ENCODE data around the gene SPRR4. TPM values are rescaled to one million over a fixed set of nuclear protein-coding genes. Genes with fewer than 3 reads are reported as not detected.

Gene SPRR4, protein sequence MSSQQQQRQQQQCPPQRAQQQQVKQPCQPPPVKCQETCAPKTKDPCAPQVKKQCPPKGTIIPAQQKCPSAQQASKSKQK
- not detected in 2 replicates for total RNA-seq

DNA sequence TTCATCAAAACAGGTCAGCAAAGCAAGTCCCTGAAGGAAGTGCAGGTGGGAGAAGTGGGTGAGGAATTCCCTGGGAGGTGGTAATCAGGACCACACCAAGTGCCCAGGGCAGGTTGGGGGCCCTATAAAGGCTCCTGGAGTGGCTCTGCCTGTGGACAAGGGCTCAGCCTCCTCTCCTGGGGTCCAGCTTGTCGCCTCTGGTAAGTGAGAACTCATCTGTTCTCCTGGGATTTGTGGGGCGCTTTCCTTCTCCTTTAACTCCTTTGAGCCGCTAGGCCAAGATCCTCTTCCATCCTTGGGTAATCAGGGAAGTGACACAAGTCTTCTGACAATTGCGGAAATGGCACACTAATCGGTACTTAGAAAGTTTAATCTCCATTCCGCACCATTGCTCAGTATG is at the start of gene SPRR4:
TSS of gene SPRR4 (plus strand) at position 154 of the 400 bp plus-strand sequence. CDS start 1,243 bp downstream, outside the sequence.

DNA sequence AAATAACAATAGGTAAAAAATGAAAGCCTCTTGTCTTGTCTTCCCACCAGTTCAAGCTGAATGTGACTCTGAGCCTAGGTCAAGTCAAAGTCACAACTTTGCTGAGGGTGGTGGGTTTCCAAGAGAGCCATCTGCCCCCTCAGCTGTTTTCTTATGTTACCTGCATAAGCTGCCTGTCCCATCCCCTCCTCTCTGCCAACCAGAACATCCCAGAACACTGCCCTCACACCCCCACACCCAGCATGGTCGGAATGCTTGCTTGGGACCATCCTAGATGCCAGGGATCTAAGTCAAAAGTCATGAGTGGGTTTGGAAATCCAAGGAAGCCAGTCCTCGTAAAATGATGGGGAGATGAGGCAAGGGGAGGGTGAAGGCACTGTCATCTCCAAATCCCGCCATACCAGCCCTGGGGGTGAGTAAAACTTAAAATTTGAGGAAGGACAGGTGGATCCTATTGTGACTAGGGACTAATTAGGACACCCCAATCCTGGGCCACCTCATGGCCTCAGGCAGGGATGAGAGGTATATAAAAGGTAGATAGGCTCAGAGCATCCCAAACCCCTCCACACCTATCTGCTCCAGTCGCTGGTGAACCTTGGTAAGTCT is 23.7 kb upstream of the SPRR4 start, which contains the start of gene SPRR5:
TSS of gene SPRR5 (plus strand) at position 556 of the 606 bp plus-strand sequence. CDS start 1,349 bp downstream, outside the sequence.

DNA sequence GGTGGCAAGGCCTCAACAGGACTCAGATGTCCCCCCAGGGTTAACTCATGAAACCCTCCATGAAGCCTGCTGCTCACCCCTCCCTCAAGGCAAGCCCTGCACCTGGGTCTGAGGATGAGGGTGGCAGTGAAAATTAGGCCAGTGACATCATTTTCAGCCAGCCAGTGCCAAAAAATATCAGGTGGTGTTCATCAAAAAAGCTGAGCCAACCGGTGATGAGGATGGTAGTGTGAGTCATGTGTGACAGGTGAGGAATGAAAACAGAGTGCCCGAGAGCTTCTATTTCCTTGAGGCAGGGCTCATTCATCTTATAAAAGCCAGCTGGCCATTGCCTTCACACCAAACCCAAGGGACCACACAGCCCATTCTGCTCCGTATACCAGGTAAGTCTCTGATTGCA is 13.3 kb downstream of the SPRR4 start, which contains the start of gene SPRR1A:
TSS of gene SPRR1A (plus strand) at position 339 of the 400 bp plus-strand sequence. CDS start 1,150 bp downstream, outside the sequence.

DNA sequence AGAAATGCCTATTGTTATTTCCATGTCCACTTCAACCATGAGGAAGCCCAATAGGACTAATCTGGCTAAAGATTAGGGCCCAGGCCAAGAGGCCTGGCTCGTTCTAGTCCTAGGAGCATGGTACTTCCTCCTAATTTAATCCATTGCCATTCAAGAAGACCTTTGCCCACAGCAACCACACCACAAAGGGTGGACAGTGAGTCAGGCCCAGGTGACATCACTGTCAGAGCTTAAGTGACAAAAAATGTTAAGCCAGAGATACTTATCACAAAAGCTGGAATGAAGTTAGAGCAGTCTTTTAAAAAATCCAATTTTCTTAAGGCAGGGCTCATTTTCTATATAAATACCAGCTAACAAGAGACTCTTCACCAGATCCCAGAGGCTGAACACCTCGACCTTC is 30.9 kb downstream of the SPRR4 start, which contains the start of gene SPRR3:
TSS of gene SPRR3 (plus strand) at position 368 of the 400 bp plus-strand sequence. CDS start 1,272 bp downstream, outside the sequence.

Other genes with a start within 250 kb of the SPRR4 start
- gene KPRP, start 212.6 kb upstream of the SPRR4 start, total RNA-seq: not detected in 2 replicates
- gene LCE1F, start 195.5 kb upstream of the SPRR4 start, total RNA-seq: not detected in 2 replicates
- not detected in 2 replicates for gene LCE1E, start 184.4 kb upstream of the SPRR4 start, total RNA-seq
- not detected in 2 replicates for gene LCE1D, start 173.9 kb upstream of the SPRR4 start, total RNA-seq
- gene LCE1C, start 164.0 kb upstream of the SPRR4 start, total RNA-seq: not detected in 2 replicates
- gene LCE1B, start 158.7 kb upstream of the SPRR4 start, total RNA-seq: not detected in 2 replicates
- gene LCE1A, start 143.2 kb upstream of the SPRR4 start, total RNA-seq: not detected in 2 replicates
- gene LCE6A, start 127.8 kb upstream of the SPRR4 start, total RNA-seq: not detected in 2 replicates
- not detected in 2 replicates for gene LCE7A, start 110.7 kb upstream of the SPRR4 start, total RNA-seq
- not detected in 2 replicates for gene SMCP, start 92.3 kb upstream of the SPRR4 start, total RNA-seq
- not detected in 2 replicates for gene IVL, start 62.1 kb upstream of the SPRR4 start, total RNA-seq
- not detected in 2 replicates for gene SPRR5, start 23.4 kb upstream of the SPRR4 start, total RNA-seq
- gene SPRR1A, start 13.4 kb downstream of the SPRR4 start, total RNA-seq: not detected in 2 replicates
- gene SPRR3, start 31.1 kb downstream of the SPRR4 start, total RNA-seq: not detected in 2 replicates
- not detected in 2 replicates for gene SPRR1B, start 60.6 kb downstream of the SPRR4 start, total RNA-seq
- gene SPRR2D, start 70.5 kb downstream of the SPRR4 start, total RNA-seq: not detected in 2 replicates
- gene SPRR2A, start 86.9 kb downstream of the SPRR4 start, total RNA-seq: not detected in 2 replicates
- gene SPRR2B, start 101.0 kb downstream of the SPRR4 start, total RNA-seq: not detected in 2 replicates
- gene SPRR2E, start 123.9 kb downstream of the SPRR4 start, total RNA-seq: not detected in 2 replicates
- not detected in 2 replicates for gene SPRR2F, start 142.9 kb downstream of the SPRR4 start, total RNA-seq
- gene SPRR2G, start 180.2 kb downstream of the SPRR4 start, total RNA-seq: not detected in 2 replicates
- gene LELP1, start 232.8 kb downstream of the SPRR4 start, total RNA-seq: not detected in 2 replicates
- gene PRR9, start 246.9 kb downstream of the SPRR4 start, total RNA-seq: 0.23 TPM in 1 of 2 replicates, not detected in the other

Data from smooth muscle cell of the pulmonary artery (primary cell).